Immature natural killer cell (primary cell): ENCODE data around the gene ORC1. TPM values are rescaled to one million over a fixed set of nuclear protein-coding genes. Genes with fewer than 3 reads are reported as not detected.
A peak's percentile ranks its signal among the peaks of the same experiment; 100 is the strongest.

Source experiments
- DNase-seq, 3 donors: peaks; one replicate each; pipeline ENCODE4 v3.0.0; 2022; ENCODE audit warnings: mixed read lengths in 1 of 3
- H3K27ac Mint-ChIP-seq, 6 donors: one replicate each; pipeline ENCODE4 v1.8.0; 2020; ENCODE audit warnings: mixed read lengths in 6 of 6, mild to moderate bottlenecking in 5 of 6, inconsistent platforms in 4 of 6, moderate library complexity in 3 of 6
- H3K27me3 Mint-ChIP-seq, 3 donors: one replicate each; pipeline ENCODE4 v1.8.0; 2020 to 2021; ENCODE audit warnings: low read depth in 3 of 3, mild to moderate bottlenecking in 3 of 3, mixed read lengths in 3 of 3, moderate library complexity in 3 of 3, inconsistent platforms in 1 of 3
- H3K36me3 Mint-ChIP-seq, 3 donors: one replicate each; pipeline ENCODE4 v1.8.0; 2020; ENCODE audit warnings: mixed read lengths in 3 of 3, inconsistent platforms in 2 of 3, mild to moderate bottlenecking in 2 of 3
- H3K4me1 Mint-ChIP-seq, 2 donors: one replicate each; pipeline ENCODE4 v1.8.0; 2020; ENCODE audit warnings: inconsistent platforms in 2 of 2, mild to moderate bottlenecking in 2 of 2, mixed read lengths in 2 of 2, moderate library complexity in 1 of 2
- H3K4me3 Mint-ChIP-seq, 5 donors: one replicate each; pipeline ENCODE4 v1.8.0; 2020; ENCODE audit warnings: mild to moderate bottlenecking in 5 of 5, mixed read lengths in 5 of 5, inconsistent platforms in 3 of 5, moderate library complexity in 3 of 5
- H3K9me3 Mint-ChIP-seq, 6 donors: one replicate each; pipeline ENCODE4 v1.8.0; 2020; ENCODE audit warnings: mild to moderate bottlenecking in 6 of 6, mixed read lengths in 6 of 6, inconsistent platforms in 4 of 6, moderate library complexity in 3 of 6
- polyA plus RNA-seq, 3 donors: library from polyadenylated mRNA; unstranded; fragments of 300-500 nt; fragmentation: Illumina TruSeq; gene quantifications; one replicate each; pipeline ENCODE4 v1.2.3, GENCODE V29; 2021

ORC1 gene
- polyA plus RNA-seq, 3 donors from 2014 or later, result 0.46 to 1.2 (median 0.58) TPM

DNA sequence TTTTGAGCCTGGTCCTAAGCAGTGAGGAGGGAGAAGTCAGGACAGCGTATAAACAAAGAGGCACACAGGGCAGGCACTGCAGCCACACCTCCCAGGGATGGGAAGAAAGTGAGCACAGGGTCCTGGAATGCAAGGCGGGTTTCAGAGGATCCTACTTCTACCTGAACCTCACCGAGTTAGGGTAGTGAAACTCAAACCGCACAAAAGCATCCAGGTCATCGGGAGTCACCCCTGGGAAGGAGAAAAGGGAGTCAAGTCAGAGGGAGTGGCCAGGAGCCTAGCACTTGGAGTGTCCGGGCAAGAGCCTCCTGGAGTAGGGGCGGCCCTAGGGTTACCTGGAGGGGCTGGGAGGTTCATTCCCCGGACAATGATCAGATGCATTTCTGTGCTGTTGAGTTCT, 48.8 kb downstream of the ORC1 start:
- Mint-ChIP-seq H3K27ac (peak overlapping the region in 2 of 6 donors; percentile 14 to 24), H3K27me3 (peaks cover 0 to 2% (median 0%) of the 10 kb centered on the region in 3 donors), H3K4me3 (no peak overlapping the region), H3K36me3 (peaks cover 4 to 53% (median 26%) of the 10 kb centered on the region in 3 donors), H3K4me1 (no peaks in the 10 kb centered on the region), H3K9me3 (no peaks in the 10 kb centered on the region)
- no peak for DNase-seq

GRCh38 chr1:52352690-52353089, 51.5 kb downstream of the ORC1 start:
- Mint-ChIP-seq H3K4me1 (peaks cover 14 to 17% of the 10 kb centered on the region in 2 donors), H3K9me3 (no peaks in the 10 kb centered on the region), H3K4me3 (no peak overlapping the region), H3K27me3 (peaks cover 0 to 2% (median 2%) of the 10 kb centered on the region in 3 donors), H3K27ac (peak overlapping the region in 3 of 6 donors; percentile 16 to 72 (median 17)), H3K36me3 (peaks cover 4 to 39% (median 22%) of the 10 kb centered on the region in 3 donors)
- no peak for DNase-seq

GRCh38 chr1:52348704-52349300, 55.4 kb downstream of the ORC1 start:
- H3K4me1 Mint-ChIP-seq, result peaks cover 16 to 20% of the 10 kb centered on the region in 2 donors
- peaks cover 4 to 7% (median 6%) of the 10 kb centered on the region in 3 donors for H3K36me3 Mint-ChIP-seq
- peak overlapping the region in 5 of 6 donors; percentile 50 to 87 (median 82) for H3K27ac Mint-ChIP-seq
- H3K27me3 Mint-ChIP-seq, result peaks cover 0 to 2% (median 2%) of the 10 kb centered on the region in 3 donors
- DNase-seq, result no peak
- no peaks in the 10 kb centered on the region for H3K9me3 Mint-ChIP-seq
- no peak overlapping the region for H3K4me3 Mint-ChIP-seq

DNA sequence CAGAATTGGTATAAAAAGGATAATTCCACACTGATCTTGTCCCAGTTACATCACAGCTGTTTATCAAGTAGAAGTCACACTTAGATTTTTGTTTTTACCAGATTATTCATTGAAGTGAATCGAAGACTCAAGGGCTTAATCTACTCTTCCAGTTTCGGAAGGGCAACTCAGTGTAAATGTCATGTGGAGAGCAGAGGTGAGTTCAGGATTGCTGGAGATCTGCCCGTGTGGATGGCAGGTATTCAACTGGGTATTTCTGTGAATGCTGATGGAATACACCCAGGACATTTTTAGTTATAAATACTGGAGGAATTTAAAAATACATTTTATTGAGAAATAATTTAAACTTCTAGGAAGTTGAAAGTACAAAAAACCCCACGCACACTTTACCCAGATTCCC, 57.6 kb downstream of the ORC1 start:
- Mint-ChIP-seq H3K27ac (peak overlapping the region in 1 of 6 donors; percentile 14), H3K36me3 (no peaks in the 10 kb centered on the region), H3K4me1 (peaks cover 16 to 20% of the 10 kb centered on the region in 2 donors), H3K4me3 (no peak overlapping the region), H3K27me3 (peaks cover 0 to 2% (median 0%) of the 10 kb centered on the region in 3 donors), H3K9me3 (no peaks in the 10 kb centered on the region)
- no peak for DNase-seq

DNA sequence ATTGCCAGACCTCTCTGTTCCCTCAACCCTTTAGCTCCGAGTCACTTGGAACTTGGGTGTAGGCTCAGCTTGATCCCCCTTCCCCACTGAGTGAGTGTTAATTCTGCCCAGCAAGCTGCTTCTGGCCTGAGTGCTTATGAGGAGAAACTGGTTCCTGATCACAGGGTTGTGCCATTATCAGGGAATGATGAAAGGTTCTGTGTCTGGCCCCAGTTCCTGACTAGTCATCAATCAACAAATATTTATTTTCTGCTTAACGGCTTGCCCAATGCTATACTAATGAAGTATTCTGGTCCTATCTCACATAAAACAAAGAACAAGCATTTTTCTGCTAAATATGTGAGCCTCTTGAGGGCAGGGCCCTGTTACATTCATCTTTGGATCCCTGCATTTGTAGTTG, 59.0 kb downstream of the ORC1 start:
- no peaks in the 10 kb centered on the region for H3K9me3 Mint-ChIP-seq
- H3K36me3 Mint-ChIP-seq, result no peaks in the 10 kb centered on the region
- DNase-seq, result no peak
- H3K4me3 Mint-ChIP-seq, result no peak overlapping the region
- peaks cover 0 to 2% (median 0%) of the 10 kb centered on the region in 3 donors for H3K27me3 Mint-ChIP-seq
- peak overlapping the region in 1 of 6 donors; percentile 50 for H3K27ac Mint-ChIP-seq
- peaks cover 16 to 20% of the 10 kb centered on the region in 2 donors for H3K4me1 Mint-ChIP-seq

- no peak for DNase-seq
- H3K9me3 Mint-ChIP-seq, result no peaks in the 10 kb centered on the region
- no peak overlapping the region for H3K27ac Mint-ChIP-seq
- no peaks in the 10 kb centered on the region for H3K36me3 Mint-ChIP-seq
- H3K4me1 Mint-ChIP-seq, result peaks cover 12 to 16% of the 10 kb centered on the region in 2 donors
- H3K27me3 Mint-ChIP-seq, result peaks cover 0 to 2% (median 0%) of the 10 kb centered on the region in 3 donors
- H3K4me3 Mint-ChIP-seq, result no peak overlapping the region
Observed at GRCh38 chr1:52343979-52344378, 60.2 kb downstream of the ORC1 start.

DNA sequence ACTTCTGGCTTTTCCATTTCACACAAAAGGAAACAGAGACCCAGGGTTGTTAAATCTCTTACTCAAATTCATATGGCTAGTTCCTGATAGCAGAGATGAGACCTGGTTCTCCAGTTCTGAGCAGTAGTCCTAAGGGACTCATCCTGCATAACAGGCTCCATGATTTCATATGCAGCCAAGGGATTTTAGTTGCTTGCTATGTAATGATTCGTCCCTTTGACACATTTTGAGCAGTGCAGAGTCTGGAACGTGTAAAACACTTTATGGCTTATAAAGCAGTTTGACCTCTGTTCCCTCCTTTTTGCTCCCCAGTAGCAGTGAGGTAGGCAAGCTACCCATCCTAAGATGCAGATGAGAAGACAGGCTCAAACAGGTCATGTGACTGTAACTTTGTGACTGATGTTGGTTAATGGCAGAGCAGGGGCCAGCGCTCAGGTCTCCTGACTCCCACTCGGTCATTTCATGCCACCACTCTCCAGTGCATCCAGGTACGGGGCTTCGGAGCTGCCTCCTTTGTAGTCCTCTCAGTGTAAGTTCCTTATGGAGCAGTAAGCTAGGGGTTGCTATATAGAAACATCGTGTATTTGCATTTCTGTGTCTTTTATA, 62.5 kb downstream of the ORC1 start:
- H3K36me3 Mint-ChIP-seq, result no peaks in the 10 kb centered on the region
- DNase-seq, result no peak
- H3K4me1 Mint-ChIP-seq, result no peaks in the 10 kb centered on the region
- no peak overlapping the region for H3K27ac Mint-ChIP-seq
- H3K4me3 Mint-ChIP-seq, result no peak overlapping the region
- no peaks in the 10 kb centered on the region for H3K9me3 Mint-ChIP-seq
- peaks cover 0 to 2% (median 2%) of the 10 kb centered on the region in 3 donors for H3K27me3 Mint-ChIP-seq

GRCh38 chr1:52337439-52337838, 66.8 kb downstream of the ORC1 start:
- H3K9me3 Mint-ChIP-seq, result no peaks in the 10 kb centered on the region
- H3K27me3 Mint-ChIP-seq, result peaks cover 0 to 2% (median 2%) of the 10 kb centered on the region in 3 donors
- H3K36me3 Mint-ChIP-seq, result no peaks in the 10 kb centered on the region
- peak overlapping the region in 1 of 6 donors; percentile 11 for H3K27ac Mint-ChIP-seq
- H3K4me3 Mint-ChIP-seq, result no peak overlapping the region
- no peak for DNase-seq
- peaks cover 0 to 7% of the 10 kb centered on the region in 2 donors for H3K4me1 Mint-ChIP-seq

- Mint-ChIP-seq H3K4me1 (peaks cover 0 to 7% of the 10 kb centered on the region in 2 donors), H3K36me3 (no peaks in the 10 kb centered on the region), H3K27me3 (peaks cover 0 to 7% (median 2%) of the 10 kb centered on the region in 3 donors), H3K27ac (no peak overlapping the region), H3K4me3 (no peak overlapping the region), H3K9me3 (no peaks in the 10 kb centered on the region)
- DNase-seq, result no peak
Observed at GRCh38 chr1:52334906-52335528, 69.2 kb downstream of the ORC1 start.

DNA sequence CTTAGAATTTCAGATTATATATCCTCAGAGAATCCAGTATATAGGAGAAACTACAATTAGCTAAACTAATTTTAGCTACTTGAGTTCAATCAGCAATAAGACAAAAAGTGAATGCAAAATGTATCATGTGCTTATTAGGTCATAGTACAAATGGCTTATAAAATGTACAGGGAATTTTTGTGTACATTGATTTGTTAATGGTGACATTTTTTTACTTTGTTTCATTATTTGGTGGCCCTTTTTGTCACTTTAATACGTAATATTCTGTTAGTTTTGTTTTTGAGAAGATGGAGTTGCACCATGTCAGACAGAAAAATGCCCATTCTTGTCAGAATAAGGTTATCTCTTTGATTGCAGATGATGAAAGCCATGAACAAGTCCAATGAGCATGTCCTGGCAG, 71.8 kb downstream of the ORC1 start:
- no peak for DNase-seq
- Mint-ChIP-seq H3K4me3 (no peak overlapping the region), H3K4me1 (peaks cover 0 to 7% of the 10 kb centered on the region in 2 donors), H3K9me3 (no peaks in the 10 kb centered on the region), H3K36me3 (no peaks in the 10 kb centered on the region), H3K27ac (no peak overlapping the region), H3K27me3 (peaks cover 0 to 5% (median 0%) of the 10 kb centered on the region in 3 donors)

DNA sequence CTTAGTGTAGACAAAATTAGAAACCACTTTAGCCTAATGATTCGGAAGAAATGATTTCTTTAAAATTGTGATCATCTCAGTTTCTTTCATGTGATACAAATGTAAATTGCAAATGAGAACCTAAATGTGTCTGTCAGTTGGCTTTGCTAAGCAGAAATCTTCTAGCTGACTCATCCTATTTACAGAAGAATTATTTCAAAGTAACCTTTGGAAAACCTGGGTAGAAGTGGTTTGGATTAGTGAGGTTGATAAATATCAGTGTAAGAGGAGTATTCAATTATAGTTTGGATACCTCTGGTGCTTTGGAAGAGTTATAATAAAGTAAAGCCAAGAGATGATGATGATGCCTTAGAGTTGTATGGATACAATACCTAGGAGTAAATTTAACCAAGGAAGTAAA, 75.6 kb downstream of the ORC1 start:
- DNase-seq, result no peak
- Mint-ChIP-seq H3K4me3 (no peak overlapping the region), H3K9me3 (no peaks in the 10 kb centered on the region), H3K36me3 (no peaks in the 10 kb centered on the region), H3K4me1 (peaks cover 0 to 7% of the 10 kb centered on the region in 2 donors), H3K27ac (no peak overlapping the region), H3K27me3 (peaks cover 0 to 8% (median 2%) of the 10 kb centered on the region in 3 donors)

GRCh38 chr1:52325786-52326185, 78.4 kb downstream of the ORC1 start:
- Mint-ChIP-seq H3K36me3 (no peaks in the 10 kb centered on the region), H3K9me3 (no peaks in the 10 kb centered on the region), H3K27ac (no peak overlapping the region), H3K27me3 (peaks cover 0 to 5% (median 2%) of the 10 kb centered on the region in 3 donors), H3K4me1 (no peaks in the 10 kb centered on the region), H3K4me3 (no peak overlapping the region)
- no peak for DNase-seq

GRCh38 chr1:52323731-52324130, 80.5 kb downstream of the ORC1 start:
- Mint-ChIP-seq H3K4me3 (no peak overlapping the region), H3K4me1 (no peaks in the 10 kb centered on the region), H3K9me3 (no peaks in the 10 kb centered on the region), H3K27ac (no peak overlapping the region), H3K27me3 (peaks cover 0 to 3% (median 2%) of the 10 kb centered on the region in 3 donors), H3K36me3 (no peaks in the 10 kb centered on the region)
- DNase-seq, result no peak
